GM12864 (cell line): ENCODE data around the gene PPP1R7.

Experiments used
- DNase-seq: peaks from one replicate; pipeline ENCODE4 v3.0.0-alpha.2; 2011; ENCODE audit warnings: low read depth
- H3K4me3 ChIP-seq: 2 replicates; pipeline ENCODE4 v1.5.1; 2011; ENCODE audit warnings: mild to moderate bottlenecking, low read depth, low read length, control low read depth
- TF ChIP-seq, protein P1 (sequence below): IDR thresholded peaks from 2 replicates; pipeline ENCODE4 v1.5.1; 2011; ENCODE audit warnings: low read depth, mild to moderate bottlenecking, moderate library complexity, low read length, control low read depth, inconsistent platforms; ENCODE audit errors: missing control alignments

Gene PPP1R7

GRCh38 chr2:241149675-241149924 lies 667 bp upstream of the PPP1R7 start:
- DNase-seq, result no peak
- TF ChIP-seq, protein P1, sequence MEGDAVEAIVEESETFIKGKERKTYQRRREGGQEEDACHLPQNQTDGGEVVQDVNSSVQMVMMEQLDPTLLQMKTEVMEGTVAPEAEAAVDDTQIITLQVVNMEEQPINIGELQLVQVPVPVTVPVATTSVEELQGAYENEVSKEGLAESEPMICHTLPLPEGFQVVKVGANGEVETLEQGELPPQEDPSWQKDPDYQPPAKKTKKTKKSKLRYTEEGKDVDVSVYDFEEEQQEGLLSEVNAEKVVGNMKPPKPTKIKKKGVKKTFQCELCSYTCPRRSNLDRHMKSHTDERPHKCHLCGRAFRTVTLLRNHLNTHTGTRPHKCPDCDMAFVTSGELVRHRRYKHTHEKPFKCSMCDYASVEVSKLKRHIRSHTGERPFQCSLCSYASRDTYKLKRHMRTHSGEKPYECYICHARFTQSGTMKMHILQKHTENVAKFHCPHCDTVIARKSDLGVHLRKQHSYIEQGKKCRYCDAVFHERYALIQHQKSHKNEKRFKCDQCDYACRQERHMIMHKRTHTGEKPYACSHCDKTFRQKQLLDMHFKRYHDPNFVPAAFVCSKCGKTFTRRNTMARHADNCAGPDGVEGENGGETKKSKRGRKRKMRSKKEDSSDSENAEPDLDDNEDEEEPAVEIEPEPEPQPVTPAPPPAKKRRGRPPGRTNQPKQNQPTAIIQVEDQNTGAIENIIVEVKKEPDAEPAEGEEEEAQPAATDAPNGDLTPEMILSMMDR, result no peak
- H3K4me3 ChIP-seq, result peak overlapping the region; percentile 90

DNA sequence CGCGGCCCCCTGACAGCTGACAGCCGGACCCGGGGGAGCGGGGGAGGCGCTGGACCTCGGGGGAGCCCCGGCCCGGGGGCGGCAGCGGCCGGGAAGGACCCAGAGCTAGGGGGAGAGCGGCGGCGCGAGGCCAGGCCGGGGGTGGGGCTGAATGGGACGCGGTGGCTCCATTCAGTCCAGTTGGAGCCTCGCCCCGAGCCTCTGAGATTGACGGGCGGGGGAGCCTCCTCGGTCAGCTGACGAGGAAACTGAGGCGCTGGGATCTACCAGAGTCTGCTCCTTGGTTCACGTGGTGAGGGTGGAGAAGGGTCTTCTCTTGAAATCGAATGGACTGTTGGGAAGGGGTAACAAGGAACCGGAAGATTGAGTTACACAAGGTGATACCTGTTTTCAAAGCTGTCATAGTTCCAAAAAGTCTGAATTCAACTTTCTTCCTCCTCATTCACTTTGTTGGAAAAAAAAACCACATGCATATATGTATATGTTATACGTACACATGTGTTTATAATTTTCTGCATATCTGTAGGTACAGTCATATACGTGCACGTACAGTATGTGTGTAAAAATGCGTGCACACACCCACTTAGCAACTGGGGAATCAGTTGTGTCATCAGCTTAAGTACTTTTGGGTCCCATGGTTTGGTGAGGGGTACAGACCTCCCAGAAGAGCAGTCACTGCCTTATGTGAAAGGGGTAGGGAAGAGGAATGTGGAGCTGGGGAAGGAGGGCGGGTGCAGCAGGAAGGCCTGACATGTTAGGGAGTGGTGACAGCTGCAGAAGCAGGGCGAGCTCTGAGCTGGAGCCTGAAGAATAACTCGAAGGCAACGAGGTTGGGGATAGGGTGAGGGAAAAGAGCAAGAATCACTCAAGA lies 628 bp downstream of the PPP1R7 start:
- TF ChIP-seq, protein P1, result no peak
- H3K4me3 ChIP-seq, result peak overlapping the region; percentile 90
- DNase-seq, result no peak

GRCh38 chr2:241151934-241152660 lies 1.8 kb downstream of the PPP1R7 start:
- no peak for DNase-seq
- H3K4me3 ChIP-seq, result no peak overlapping the region
- TF ChIP-seq, protein P1, result no peak

DNA sequence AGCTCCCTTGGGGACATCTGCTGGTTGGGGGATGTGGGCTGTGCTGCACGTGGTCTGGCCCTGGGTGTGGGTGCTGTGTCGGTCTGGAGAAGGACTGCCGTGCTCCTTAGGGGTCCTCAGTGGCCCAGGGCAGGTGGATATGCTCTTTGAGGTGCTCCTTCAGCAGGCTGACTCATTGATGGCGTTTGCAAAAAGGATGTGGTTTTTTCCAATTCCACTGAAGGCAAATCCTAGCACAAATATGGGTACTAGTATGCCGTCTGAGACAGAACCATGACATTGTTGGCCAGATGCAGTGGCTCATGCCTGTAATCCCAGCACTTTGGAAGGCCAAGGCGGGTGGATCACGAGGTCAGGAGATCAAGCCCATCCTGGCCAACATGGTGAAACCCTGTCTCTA lies 3.3 kb downstream of the PPP1R7 start:
- no peak for DNase-seq
- TF ChIP-seq, protein P1, result no peak
- no peak overlapping the region for H3K4me3 ChIP-seq

- DNase-seq, result no peak
- H3K4me3 ChIP-seq, result no peak overlapping the region
- TF ChIP-seq, protein P1, result no peak
Measured at GRCh38 chr2:241154915-241155314, 4.6 kb downstream of the PPP1R7 start.

- DNase-seq, result no peak
- H3K4me3 ChIP-seq, result no peak overlapping the region
- TF ChIP-seq, protein P1, result no peak
Measured at GRCh38 chr2:241155936-241156335, 5.7 kb downstream of the PPP1R7 start.
